Stimulated activated CD8-positive, alpha-beta memory T cell treated with anti-CD3 and anti-CD28 coated beads, Interleukin-12 subunit alpha, Interleukin-12 subunit beta, amount 100 ng/mL, for 4 hours (primary cell): ENCODE measurements around the gene CCDC144A.
"Not testable (repeated sequence)": the region's sequence is repeated elsewhere in the genome, so short reads cannot be mapped to it uniquely, and the experiment has no call there.

ENCODE experiments used
- DNase-seq: peaks from one replicate; pipeline ENCODE4 v3.0.0-alpha.2; 2020; ENCODE audit warnings: low read depth

The CCDC144A gene, protein sequence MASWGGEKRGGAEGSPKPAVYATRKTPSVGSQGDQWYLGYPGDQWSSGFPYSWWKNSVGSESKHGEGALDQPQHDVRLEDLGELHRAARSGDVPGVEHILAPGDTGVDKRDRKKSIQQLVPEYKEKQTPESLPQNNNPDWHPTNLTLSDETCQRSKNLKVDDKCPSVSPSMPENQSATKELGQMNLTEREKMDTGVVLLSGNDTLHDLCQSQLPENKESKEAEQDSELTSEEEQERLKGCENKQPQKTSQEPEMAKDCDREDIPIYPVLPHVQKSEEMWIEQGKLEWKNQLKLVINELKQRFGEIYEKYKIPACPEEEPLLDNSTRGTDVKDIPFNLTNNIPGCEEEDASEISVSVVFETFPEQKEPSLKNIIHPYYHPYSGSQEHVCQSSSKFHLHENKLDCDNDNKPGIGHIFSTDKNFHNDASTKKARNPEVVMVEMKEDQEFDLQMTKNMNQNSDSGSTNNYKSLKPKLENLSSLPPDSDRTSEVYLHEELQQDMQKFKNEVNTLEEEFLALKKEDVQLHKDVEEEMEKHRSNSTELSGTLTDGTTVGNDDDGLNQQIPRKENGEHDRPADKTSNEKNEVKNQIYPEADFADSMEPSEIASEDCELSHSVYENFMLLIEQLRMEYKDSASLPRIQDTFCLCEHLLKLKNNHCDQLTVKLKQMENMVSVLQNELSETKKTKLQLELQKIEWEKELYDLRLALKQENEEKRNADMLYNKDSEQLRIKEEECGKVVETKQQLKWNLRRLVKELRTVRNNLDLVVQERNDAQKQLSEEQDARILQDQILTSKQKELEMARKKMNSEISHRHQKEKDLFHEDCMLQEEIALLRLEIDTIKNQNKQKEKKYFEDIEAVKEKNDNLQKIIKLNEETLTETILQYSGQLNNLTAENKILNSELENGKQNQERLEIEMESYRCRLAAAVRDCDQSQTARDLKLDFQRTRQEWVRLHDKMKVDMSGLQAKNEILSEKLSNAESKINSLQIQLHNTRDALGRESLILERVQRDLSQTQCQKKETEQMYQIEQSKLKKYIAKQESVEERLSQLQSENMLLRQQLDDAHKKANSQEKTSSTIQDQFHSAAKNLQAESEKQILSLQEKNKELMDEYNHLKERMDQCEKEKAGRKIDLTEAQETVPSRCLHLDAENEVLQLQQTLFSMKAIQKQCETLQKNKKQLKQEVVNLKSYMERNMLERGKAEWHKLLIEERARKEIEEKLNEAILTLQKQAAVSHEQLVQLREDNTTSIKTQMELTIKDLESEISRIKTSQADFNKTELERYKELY (N-terminal part only)

DNA sequence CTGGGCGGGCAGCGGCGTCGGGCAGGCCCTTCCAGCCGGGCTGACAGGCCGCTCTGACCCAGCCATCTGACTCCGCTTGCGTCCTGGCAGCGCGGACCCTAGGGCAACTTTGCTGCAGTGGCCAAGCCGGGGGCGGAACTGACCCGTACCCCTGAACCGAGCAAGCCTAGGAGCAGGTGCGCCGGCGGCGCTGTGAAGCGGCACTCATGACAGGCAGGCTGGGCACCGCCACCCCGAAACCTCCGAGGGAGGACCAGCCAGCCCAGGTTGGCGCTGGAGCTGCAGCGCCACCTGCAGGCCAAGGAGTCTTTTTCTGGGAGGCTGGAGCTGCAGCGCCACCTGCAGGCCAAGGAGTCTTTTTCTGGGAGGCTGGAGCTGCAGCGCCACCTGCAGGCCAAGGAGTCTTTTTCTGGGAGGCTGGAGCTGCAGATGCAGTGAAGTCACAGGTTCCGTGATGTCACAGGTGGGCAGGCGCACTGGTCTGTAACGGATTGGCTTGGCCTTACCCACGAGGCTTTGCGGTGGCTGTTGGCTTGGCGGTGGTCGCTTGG, at the start of gene CCDC144A:
TSS of gene CCDC144A (plus strand) at position 511 of the 551 bp plus-strand sequence. CDS start 160 bp downstream, outside the sequence.
- not testable (repeated sequence) for DNase-seq

DNA sequence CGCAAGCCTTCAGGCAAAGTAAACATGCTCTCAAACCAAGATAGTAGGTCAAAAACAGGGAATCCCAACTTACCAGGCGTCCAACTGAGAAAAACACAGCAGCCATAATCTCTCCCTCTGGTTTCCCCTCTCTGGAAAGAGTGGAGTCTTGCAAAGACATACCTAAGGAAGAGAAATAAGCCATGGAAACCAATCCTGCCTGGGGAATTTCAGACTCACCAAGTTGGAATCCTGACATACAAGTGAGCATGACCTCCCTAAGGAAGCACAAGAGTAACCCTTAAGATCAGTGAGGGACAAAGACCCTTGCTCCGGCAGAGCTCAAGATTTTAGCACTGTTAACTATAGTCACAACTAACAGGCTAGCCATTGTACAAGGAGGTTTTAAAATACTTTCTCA, 40.5 kb upstream of the CCDC144A start:
- DNase-seq: no peak

DNA sequence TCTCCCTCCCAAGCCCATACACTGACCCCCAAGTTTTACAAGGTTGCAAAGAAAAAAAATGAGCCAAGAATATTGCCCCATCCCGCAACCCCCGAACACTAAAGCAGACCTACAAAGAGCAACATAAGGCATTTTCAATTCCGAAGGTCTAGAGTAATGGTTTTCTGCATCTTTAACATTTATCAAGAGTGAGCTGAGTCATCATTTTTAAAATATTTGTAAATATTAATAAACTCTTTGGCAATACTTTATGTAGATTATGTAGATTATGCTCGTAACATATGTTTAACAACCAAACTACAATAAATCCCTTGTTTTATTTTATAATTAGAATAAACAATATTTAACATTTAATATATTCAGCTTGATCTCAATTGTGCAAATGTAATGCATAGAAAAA, 37.8 kb upstream of the CCDC144A start:
- DNase-seq: no peak

DNA sequence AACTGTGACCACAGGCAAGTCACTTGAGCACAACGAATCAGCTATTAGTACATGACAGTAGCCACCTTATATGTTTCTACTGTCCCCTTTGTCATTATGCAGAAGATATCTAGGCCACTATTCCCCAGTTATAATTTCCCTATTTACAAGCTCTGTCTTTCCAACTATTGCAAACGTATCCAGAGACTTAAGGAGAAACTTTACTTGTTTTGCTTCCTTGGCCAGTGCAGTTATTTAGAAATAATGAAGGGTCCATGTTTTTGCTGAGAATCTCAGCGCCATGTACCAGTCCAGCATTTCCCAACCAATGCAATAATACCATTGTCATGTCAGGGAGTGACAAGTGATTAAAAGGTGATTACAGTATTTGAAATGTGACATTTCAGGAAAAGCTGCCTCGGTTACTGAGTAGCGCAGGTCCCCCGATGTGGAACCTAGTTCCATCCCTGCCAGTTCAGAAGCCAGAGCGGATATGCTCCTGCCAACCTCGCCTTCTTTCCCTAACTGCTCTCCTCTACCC, 37.1 kb upstream of the CCDC144A start:
- DNase-seq: no peak

DNA sequence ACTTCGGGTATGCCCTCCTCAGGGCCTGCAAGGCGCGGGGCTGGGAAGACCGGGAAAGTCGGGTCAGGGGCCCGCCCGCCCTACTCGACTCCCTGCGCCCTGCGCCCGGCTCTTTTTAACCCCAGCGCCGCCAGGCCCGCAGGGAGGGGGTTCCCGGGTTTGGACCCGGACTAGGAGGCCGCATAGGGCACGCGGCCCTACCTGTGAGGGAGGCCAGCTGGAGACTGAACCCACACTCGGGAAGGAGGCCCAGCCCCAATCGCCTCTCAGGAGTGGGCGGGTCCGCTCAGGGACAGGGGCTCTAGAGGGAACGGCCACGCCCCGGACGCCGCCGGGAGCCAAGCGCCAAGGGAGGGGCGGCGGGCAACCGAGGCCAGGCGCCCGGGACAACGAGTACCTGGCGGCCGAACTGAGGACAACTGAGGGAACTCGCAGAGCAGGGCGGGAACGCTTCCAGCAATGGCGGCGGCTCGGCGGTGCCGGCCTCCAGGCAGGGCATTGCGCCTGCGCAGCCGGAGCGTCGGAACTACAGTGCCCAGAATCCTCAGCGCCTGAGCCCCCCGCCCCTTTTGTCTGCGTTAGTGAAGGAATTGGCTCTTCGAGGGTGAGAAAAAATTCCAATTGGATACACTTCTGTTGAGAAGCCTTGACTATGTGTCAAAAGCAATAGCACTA, 36.5 kb upstream of the CCDC144A start, which contains the start of gene ZNF624:
TSS of gene ZNF624 (minus strand) at position 484 of the 675 bp plus-strand sequence.
- DNase-seq: peak; percentile 78

DNA sequence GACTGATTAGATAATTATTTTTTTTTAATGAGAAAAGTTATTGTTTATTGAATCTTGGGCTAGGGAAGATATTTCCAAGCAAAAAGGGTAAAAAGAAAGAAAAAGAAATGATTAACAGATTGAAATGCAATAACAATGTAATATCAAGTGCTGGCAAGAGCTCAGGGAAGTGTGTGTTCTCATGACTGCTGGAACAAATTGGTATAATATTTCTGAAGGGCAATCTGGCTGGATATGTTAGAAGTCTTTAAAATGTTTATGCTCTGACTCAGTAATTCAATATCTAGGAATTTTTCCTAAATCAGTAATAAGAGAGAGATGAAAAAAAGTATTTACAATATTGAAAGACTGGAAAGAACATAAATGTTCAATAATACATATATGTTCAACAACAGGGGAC, 28.8 kb upstream of the CCDC144A start:
- DNase-seq: no peak

DNA sequence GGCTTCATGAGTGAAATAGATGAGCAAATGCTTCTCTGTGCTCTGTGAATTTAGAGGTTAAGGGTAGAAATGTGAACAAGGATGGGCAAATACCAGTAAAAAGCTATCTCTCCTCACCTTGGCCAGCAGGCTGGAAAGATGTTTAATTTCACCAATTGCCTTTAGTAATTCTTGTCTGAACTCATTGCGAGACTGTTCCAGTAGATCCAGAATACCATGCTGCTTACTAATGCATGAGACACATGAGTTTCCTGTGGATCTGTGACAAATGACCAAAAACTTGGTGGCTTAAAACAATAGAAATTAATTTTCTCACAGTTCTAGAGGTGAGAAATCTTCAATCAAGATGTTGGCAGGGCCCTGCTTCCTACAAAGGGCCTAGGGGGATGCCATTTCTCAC, 27.1 kb upstream of the CCDC144A start:
- no peak for DNase-seq

DNA sequence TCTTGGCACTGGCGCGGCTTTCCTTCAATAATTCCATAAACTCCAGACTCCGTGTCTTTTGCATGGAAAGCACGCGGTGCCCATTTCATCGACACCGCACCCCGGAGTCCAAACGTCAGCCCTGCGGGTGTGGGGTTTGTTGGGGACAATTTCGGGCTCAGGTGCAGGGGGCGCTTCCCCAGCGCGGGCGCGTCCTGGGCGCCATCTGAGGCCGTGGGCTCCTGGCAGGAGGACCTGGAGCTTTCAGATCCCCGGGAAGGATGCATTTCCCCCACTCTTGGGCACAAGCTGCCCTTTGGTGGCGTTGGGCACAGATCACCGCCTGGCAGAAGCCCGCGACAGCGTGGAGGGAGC, 23.5 kb upstream of the CCDC144A start:
- DNase-seq: not testable (repeated sequence)

DNA sequence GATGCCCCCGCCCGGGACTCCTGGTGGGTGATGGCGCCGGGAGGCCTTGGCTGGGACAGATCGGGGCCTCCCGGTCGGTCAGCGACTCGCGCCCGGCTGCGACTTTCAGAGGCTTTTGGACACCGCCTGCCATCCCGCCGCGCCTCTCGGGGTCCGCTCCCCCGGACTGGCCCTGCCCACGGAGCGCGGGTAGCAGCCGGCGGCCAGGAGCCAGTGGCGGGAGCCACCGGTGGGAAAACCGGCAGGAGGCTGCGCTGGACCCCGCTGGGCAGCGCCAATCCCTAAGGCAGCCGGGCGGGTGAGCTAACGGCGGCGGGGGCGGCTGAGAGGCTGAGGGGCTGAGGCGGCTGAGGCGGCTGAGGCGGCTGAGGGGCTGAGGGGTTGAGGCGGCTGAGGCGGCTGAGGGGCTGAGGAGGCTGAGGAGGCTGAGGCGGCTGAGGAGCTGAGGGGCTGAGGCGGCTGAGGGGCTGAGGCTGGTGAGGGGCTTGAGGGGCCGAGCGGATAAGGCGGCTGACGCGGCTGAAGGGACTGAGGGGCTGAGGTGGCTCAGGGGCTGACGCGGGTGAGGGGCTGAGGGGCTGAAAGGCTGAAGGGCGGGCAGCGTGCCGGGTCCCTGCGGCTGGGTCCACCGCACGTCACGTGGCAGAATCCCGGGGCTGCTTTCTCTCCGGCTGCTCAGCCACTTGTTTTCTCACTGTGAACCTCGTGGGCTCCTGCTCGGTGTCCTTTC, 23.0 kb upstream of the CCDC144A start:
- not testable (repeated sequence) for DNase-seq

DNA sequence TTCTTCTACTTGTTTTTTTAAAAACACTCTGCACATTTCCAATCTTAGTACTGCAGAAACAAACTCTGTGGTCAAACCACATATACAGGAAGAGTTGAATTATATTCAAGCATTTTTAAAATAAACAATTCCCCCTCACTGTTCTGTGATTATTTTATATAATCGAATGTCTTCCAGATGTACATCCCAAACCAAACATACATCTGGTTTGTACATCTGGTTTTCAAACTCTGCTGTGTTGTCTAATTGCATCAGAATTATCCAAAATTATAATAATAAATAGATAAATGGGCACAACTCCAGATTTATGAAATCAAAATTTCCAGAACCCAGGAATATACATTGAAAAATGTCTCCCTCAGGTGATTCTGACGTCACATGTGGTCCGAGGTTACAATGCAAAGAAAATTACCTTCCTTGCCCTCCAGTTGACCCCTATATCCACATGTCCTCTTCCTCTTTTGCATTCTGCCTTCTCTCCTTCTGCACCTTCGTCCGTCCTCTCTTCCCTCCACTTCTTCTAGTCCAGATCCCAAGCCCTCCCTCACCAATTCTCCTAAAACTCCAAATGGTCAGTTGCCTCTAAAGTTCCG, 13.3 kb upstream of the CCDC144A start:
- DNase-seq: no peak

DNA sequence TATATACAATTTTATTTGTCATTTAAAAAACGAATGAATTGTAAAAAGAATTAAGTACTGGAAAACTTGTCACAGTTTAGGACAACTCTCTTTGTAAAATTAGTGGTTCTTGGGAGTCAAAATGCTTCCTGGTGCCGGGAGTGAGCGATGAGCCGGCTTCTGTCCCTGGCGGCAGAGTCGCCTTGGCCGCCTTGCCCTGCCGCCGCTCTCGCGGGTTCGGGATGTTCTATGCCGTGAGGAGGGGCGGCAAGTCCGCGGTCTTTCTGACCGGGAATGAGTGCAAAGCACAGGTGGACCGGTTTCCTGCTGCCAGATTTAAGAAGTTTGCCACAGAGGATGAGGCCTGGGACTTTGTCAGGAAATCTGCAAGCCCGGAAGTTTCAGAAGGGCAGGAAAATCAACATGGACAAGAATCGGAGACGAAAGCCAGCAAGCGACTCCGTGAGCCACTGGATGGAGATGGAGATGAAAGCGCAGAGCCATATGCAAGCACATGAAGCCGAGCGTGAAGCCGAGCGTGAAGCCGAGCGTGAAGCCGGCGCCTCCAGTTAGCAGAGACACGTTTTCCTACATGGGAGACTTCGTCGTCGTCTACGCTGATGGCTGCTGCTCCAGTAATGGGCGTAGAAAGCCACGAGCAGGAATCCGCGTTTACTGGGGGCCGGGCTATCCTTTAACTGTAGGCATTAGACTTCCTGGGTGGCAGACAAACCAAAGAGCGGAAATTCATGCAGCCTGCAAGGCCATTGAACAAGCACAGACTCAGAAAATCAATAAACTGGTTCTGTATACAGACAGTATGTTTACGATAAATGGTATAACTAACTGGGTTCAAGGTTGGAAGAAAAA, 6.5 kb upstream of the CCDC144A start:
- DNase-seq: not testable (repeated sequence)

DNA sequence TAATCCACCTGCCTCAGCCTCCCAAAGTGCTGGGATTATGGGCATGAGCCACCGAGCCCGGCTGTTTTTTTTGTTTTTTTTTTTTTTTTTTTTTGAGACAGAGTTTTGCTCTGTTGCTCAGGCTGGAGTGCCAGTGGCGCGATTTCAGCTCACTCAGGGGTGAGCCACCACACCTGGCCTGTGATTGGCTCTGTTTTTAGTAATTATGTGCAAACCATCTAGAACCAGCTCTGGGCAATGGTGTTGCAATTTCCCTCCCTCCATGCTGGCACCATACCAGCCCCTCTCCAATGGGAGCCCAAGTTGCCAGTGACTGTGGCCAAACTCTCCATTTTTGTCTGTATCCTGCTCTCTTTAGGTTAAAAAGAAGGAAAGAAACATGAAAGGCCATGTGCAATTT, 4.0 kb upstream of the CCDC144A start:
- DNase-seq: not testable (repeated sequence)

DNA sequence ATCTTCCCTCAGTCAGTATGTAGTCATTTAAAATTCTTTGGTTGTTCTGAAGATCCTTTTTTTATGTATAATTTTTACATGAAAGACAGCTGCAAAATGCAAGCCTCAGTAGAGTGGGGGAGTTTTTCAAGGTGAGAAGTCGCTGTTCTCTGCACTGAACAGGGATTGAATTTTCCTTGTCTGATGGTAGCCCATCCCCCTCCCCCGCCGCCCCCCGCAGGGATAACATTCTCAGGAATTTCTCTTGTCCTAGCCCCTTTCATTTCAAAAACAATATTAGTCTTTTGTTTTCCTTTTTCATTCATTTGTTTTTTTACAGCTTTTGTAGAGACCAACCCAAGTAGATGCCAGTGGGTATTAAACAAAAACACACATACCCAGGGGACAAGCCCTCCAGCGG, 2.9 kb upstream of the CCDC144A start:
- DNase-seq: not testable (repeated sequence)

DNA sequence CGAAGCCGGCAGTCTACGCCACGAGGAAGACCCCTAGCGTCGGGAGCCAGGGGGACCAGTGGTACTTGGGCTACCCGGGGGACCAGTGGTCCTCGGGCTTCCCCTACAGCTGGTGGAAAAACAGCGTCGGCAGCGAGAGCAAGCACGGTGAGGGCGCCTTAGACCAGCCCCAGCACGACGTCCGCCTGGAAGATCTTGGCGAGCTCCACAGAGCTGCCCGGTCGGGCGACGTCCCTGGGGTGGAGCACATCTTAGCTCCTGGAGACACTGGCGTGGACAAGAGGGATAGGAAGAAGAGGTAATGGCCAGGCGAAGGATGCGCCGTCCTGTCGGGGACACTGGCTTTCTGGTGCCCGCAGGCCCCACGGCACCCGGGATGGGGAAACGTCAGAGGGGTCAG, 406 bp downstream of the CCDC144A start:
- DNase-seq: not testable (repeated sequence)

DNA sequence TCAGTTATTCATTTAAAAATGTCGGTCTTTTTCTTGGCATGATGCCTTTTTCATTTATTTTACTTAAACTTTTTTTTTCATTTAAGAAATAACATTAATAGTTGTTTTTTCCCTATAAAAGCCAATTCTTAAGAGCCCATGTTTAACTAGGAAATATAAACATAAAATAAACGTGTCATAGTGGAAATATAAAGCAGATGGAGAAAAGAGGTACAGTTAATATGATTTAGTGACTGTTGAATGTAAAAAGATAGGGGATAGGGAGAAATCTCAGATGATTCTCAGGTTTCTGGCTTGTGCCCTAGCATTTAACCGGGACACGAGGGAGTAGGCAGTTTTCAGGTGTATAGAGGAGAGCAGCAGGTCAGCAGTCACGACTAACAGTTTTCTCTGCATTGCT, 7.6 kb downstream of the CCDC144A start:
- DNase-seq: not testable (repeated sequence)

DNA sequence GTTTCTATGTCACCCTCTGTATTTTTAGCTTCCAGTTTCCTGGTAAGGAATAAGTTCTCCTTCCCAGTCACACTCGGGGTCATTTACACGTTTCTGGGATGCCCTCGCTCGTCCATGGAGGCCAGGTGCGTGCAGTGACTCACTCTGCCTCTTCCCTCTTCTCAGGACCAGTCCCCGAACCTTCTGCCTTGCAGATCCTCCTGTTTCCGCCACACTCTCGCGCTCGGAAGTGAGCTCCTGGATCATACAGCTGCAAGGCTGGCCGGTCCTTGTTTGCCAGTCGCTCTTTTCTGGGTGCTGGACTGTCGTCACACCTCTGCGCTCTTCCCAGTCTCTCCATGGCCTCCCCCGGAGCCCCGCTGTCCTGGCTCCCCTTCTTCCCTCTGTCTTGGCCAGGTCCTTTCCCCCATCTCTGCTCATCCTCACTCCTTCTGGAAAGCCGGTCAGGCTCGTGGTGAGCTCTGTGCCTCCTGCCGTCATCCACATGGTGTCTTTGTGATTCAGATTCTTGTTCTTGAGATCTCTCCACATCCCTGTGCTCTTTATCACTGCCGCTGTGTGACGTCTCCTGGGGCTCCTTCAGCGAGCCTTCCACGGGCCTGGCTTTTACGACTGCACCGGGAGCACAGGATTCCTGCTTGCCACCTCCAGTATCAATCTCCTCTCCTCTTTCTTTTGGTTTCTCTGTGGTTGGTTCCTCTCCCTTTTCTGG, 55.6 kb downstream of the CCDC144A start:
- DNase-seq: not testable (repeated sequence)

DNA sequence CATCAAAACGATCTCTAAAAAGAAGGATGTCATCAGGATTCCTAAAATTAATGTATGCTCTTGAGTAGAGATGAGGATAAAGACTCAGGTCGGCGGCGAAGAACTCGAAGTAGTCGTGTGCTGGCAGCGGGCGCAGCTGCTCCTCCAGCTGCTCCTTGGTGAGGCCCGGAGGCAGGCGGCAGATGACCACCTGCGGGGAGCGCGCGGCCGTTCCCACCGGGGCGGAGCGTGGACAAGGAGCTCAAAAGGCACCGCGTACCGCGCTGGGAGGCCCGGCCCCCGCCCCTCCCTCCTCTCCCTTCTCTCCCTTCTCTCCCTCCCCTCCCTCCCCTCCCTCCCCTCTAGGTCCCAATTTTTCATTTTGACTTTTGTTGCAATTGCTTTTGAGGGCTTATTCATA, 56.5 kb downstream of the CCDC144A start:
- DNase-seq: not testable (repeated sequence)

DNA sequence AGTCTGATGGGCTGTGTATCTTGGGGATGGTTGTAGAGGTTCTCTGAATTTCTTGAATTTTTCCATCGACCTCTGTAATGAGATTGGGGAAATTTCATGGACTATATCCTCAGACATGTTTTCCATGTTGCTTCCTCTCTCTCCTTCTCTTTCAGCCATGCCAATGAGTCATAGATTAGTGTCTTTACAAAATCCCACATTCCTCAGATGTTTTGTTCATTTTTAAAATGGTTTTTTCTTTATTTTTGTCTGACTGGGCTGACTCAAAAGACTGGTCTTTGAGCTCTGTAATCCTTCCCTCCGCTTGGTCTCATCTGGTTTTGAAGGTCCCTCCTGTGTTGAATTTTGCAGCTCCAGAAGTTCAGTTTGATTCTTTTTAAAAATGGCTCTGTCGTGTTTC, 60.5 kb downstream of the CCDC144A start:
- not testable (repeated sequence) for DNase-seq
